H1 (cell line): Measurements from ENCODE around the gene GGA3. TPM values are rescaled to one million over a fixed set of nuclear protein-coding genes. Genes with fewer than 3 reads are reported as not detected.

Source experiments
- CTCF ChIA-PET: fragments of 300-600 bp; sonication (Branson Sonifier 250); formaldehyde crosslinking; loops from one replicate; lab custom pipeline; 2021; ENCODE audit not compliant: partially characterized antibody; lab: Charles Lee
- POLR2A ChIA-PET: fragments of 300-600 bp; sonication (Branson Sonifier 250); formaldehyde crosslinking; loops from one replicate; lab custom pipeline; 2021; ENCODE audit warnings: inconsistent platforms; ENCODE audit not compliant: partially characterized antibody; lab: Charles Lee
- DNase-seq, 2 experiments: peaks; one replicate each; pipeline versions ENCODE4 v3.0.0 to v3.0.0-alpha.2; 2010 to 2022; ENCODE audit warnings: low spot score in 2 of 2, low read depth in 1 of 2, mixed read lengths in 1 of 2
- FAIRE-seq: peaks from 2 replicates; lab custom pipeline; 2011; peaks lifted over from hg19 to GRCh38; lab: Jason Lieb, UNC
- H2AFZ ChIP-seq: 2 replicates; pipeline ENCODE4 v1.8.1; 2012; ENCODE audit warnings: low read length, inconsistent platforms
- H2AK5ac ChIP-seq: 2 replicates; pipeline ENCODE4 v1.6.1; 2013; ENCODE audit warnings: low read depth, low read length
- H2BK120ac ChIP-seq: replicated peaks from 2 replicates; pipeline ENCODE3; 2013; ENCODE audit warnings: low read depth, low read length, inconsistent platforms
- H2BK12ac ChIP-seq: 2 replicates; pipeline ENCODE4 v1.6.1; 2013; ENCODE audit warnings: low read depth, low read length
- H2BK15ac ChIP-seq: 2 replicates; pipeline ENCODE4 v1.6.1; 2013; ENCODE audit warnings: low read length
- H2BK20ac ChIP-seq: 2 replicates; pipeline ENCODE4 v1.6.1; 2013; ENCODE audit warnings: low read length
- H2BK5ac ChIP-seq: 2 replicates; pipeline ENCODE4 v1.6.1; 2013; ENCODE audit warnings: low read depth, low read length
- H3K14ac ChIP-seq: 2 replicates; pipeline ENCODE4 v1.6.1; 2013; ENCODE audit warnings: inconsistent platforms; ENCODE audit not compliant: insufficient read length
- H3K18ac ChIP-seq: 2 replicates; pipeline ENCODE4 v1.6.1; 2013; ENCODE audit warnings: low read length; ENCODE audit errors: extremely low read depth
- H3K23ac ChIP-seq: 2 replicates; pipeline ENCODE4 v1.6.1; 2013; ENCODE audit warnings: inconsistent platforms; ENCODE audit not compliant: insufficient read length
- H3K23me2 ChIP-seq: 2 replicates; pipeline ENCODE4 v1.6.1; 2013; ENCODE audit warnings: low read depth, low read length
- H3K27ac ChIP-seq: 2 replicates; pipeline ENCODE4 v1.6.1; 2011; ENCODE audit warnings: low read depth, low read length, inconsistent platforms
- H3K27me3 ChIP-seq, 4 experiments: replicated peaks in 1 of 4; 1 replicate in 1 of 4; 2 replicates in 3 of 4; pipeline versions ENCODE4 v1.6.1 to v1.8.1; 2011 to 2013; ENCODE audit warnings: low read length in 3 of 4, mild to moderate bottlenecking in 3 of 4, inconsistent platforms in 2 of 4, mixed read lengths in 2 of 4, moderate library complexity in 1 of 4; ENCODE audit not compliant: control insufficient read depth in 3 of 4, insufficient read depth in 3 of 4; ENCODE audit errors: extremely low read depth in 1 of 4
- H3K36me3 ChIP-seq, 4 experiments: 2 replicates each; pipeline versions ENCODE4 v1.6.1 to v1.8.1; 2011 to 2013; ENCODE audit warnings: mild to moderate bottlenecking in 4 of 4, low read length in 3 of 4, moderate library complexity in 2 of 4, control low read depth in 1 of 4, inconsistent platforms in 1 of 4; ENCODE audit not compliant: insufficient read depth in 4 of 4, control insufficient read depth in 2 of 4
- H3K4ac ChIP-seq: replicated peaks from 2 replicates; pipeline ENCODE3; 2013; ENCODE audit warnings: low read length, low read depth, mixed read lengths, inconsistent platforms; ENCODE audit not compliant: insufficient read length
- H3K4me1 ChIP-seq, 4 experiments: replicated peaks in 1 of 4; 1 replicate in 1 of 4; 2 replicates in 3 of 4; pipeline versions ENCODE4 v1.6.1 to v1.8.1; 2011 to 2013; ENCODE audit warnings: low read length in 3 of 4, inconsistent platforms in 2 of 4, mixed read lengths in 1 of 4; ENCODE audit not compliant: insufficient read depth in 4 of 4, control insufficient read depth in 3 of 4
- H3K4me2 ChIP-seq, 2 experiments: 2 replicates each; pipeline versions ENCODE4 v1.6.1 to v1.8.1; 2011 to 2013; ENCODE audit warnings: low read depth in 2 of 2, low read length in 2 of 2, control low read depth in 1 of 2, inconsistent platforms in 1 of 2, mild to moderate bottlenecking in 1 of 2; ENCODE audit not compliant: insufficient read depth in 1 of 2
- H3K4me3 ChIP-seq, 4 experiments: fragments of 200-600, 300-600 bp in 1 of 4; sonication (generic), shearing (Covaris generic), sonication (Bioruptor Twin) in 1 of 4; 2 replicates each; pipeline versions ENCODE4 v1.5.1 to v1.8.1; 2011 to 2016; ENCODE audit warnings: low read length in 4 of 4, low read depth in 3 of 4, control low read depth in 2 of 4, inconsistent platforms in 2 of 4, mild to moderate bottlenecking in 2 of 4, mixed read lengths in 1 of 4, moderate library complexity in 1 of 4; ENCODE audit not compliant: insufficient read depth in 2 of 4; ENCODE audit errors: extremely low read depth in 1 of 4
- H3K56ac ChIP-seq: replicated peaks from 2 replicates; pipeline ENCODE3; 2013; ENCODE audit warnings: low read depth, mild to moderate bottlenecking, mixed read lengths, low read length, inconsistent platforms; ENCODE audit not compliant: insufficient read length
- H3K79me1 ChIP-seq: 2 replicates; pipeline ENCODE4 v1.6.1; 2013; ENCODE audit warnings: low read depth, low read length, control low read depth
- H3K79me2 ChIP-seq, 2 experiments: 2 replicates each; pipeline versions ENCODE4 v1.6.1 to v1.8.1; 2012 to 2013; ENCODE audit warnings: low read length in 2 of 2, mild to moderate bottlenecking in 2 of 2, inconsistent platforms in 1 of 2; ENCODE audit not compliant: insufficient read depth in 2 of 2, control insufficient read depth in 1 of 2
- H3K9ac ChIP-seq, 4 experiments: replicated peaks in 1 of 4; 1 replicate in 1 of 4; 2 replicates in 3 of 4; pipeline versions ENCODE4 v1.6.1 to v1.8.1; 2011 to 2013; ENCODE audit warnings: low read depth in 3 of 4, low read length in 3 of 4, control low read depth in 2 of 4, mild to moderate bottlenecking in 2 of 4, moderate library complexity in 2 of 4, inconsistent platforms in 1 of 4; ENCODE audit errors: extremely low read depth in 1 of 4
- H3K9me3 ChIP-seq, 2 experiments: 2 replicates each; pipeline versions ENCODE4 v1.6.1 to v1.8.1; 2012 to 2013; ENCODE audit warnings: mild to moderate bottlenecking in 2 of 2, moderate library complexity in 2 of 2, control low read depth in 1 of 2, inconsistent platforms in 1 of 2, low read depth in 1 of 2, low read length in 1 of 2, mixed read lengths in 1 of 2; ENCODE audit not compliant: insufficient read depth in 2 of 2
- H4K20me1 ChIP-seq, 2 experiments: replicated peaks in 1 of 2; 2 replicates each; pipeline versions ENCODE3 to v1.8.1; 2011 to 2013; ENCODE audit warnings: inconsistent platforms in 2 of 2, low read length in 2 of 2, mild to moderate bottlenecking in 1 of 2; ENCODE audit not compliant: insufficient read depth in 2 of 2, control insufficient read depth in 1 of 2
- H4K5ac ChIP-seq: 2 replicates; pipeline ENCODE4 v1.6.1; 2013; ENCODE audit warnings: low read length, low read depth, mixed read lengths, inconsistent platforms; ENCODE audit not compliant: insufficient read length
- H4K8ac ChIP-seq: 2 replicates; pipeline ENCODE4 v1.8.0; 2013; ENCODE audit warnings: mild to moderate bottlenecking, moderate library complexity, low read length, inconsistent platforms; ENCODE audit not compliant: insufficient read depth; ENCODE audit errors: extremely low read depth
- H4K91ac ChIP-seq: replicated peaks from 2 replicates; pipeline ENCODE3; 2013; ENCODE audit warnings: low read length, mixed read lengths, inconsistent platforms; ENCODE audit not compliant: insufficient read length
- ATF2 ChIP-seq: IDR thresholded peaks from 2 replicates; pipeline ENCODE4 v1.6.1; 2012; ENCODE audit warnings: low read length, inconsistent platforms
- RAD21 ChIP-seq, 2 experiments: IDR thresholded peaks in 1 of 2; conservative IDR thresholded peaks in 1 of 2; 2 replicates each; pipeline ENCODE4 v1.6.1; 2011; ENCODE audit warnings: low read depth in 2 of 2, low read length in 2 of 2, improper control_type of control experiment in 1 of 2, inconsistent platforms in 1 of 2, mild to moderate bottlenecking in 1 of 2, moderate library complexity in 1 of 2
- TEAD4 ChIP-seq: IDR thresholded peaks from 2 replicates; pipeline ENCODE4 v1.6.1; 2012; ENCODE audit warnings: low read depth, low read length, inconsistent platforms, mixed read lengths
- WGBS, 2 experiments: shearing (Covaris generic) in 1 of 2; methylation state at CpG; one replicate each; pipeline versions ENCODE4 v1.1.6 to v1.1.7; 2013 to 2015; ENCODE audit warnings: low lambda C conversion rate in 2 of 2, mixed read lengths in 2 of 2, inconsistent platforms in 1 of 2, low coverage in 1 of 2, missing lambda C conversion rate in 1 of 2; ENCODE audit not compliant: insufficient replicate concordance in 2 of 2, insufficient coverage in 1 of 2, insufficient read length in 1 of 2; ENCODE audit errors: extremely low coverage in 1 of 2, missing lambda C conversion rate in 1 of 2; 5-methylcytosine and 5-hydroxymethylcytosine counted together
- polyA plus RNA-seq, 7 experiments: library from polyadenylated mRNA; depleted of rRNA in 3 of 7; stranded (reverse) in 5 of 7; unstranded in 2 of 7; fragments of >200 nt in 5 of 7; fragments of 200-250 nt in 2 of 7; gene quantifications; 1 replicate in 5 of 7; 2 replicates in 1 of 7; 4 replicates in 1 of 7; pipeline versions ENCODE4 v1.2.1 to v1.2.3, GENCODE V29; 2011 to 2013; ENCODE audit warnings: missing spikeins in 2 of 7, mixed read lengths in 2 of 7
- total RNA-seq: library from RNA; stranded (reverse); fragmentation: NEBNext Ultra II Directional; extraction: Animal tissue kit (Norgen Biotek cat#: 25700); gene quantifications from 2 replicates; pipeline ENCODE4 v1.2.1, GENCODE V29; 2021

The GGA3 gene
- total and polyA plus RNA-seq, 2 of the 8 experiments (the other 6 are each of a cell fraction or from before 2014, with no cell fraction given) = 40.6 to 60.0 TPM

DNA sequence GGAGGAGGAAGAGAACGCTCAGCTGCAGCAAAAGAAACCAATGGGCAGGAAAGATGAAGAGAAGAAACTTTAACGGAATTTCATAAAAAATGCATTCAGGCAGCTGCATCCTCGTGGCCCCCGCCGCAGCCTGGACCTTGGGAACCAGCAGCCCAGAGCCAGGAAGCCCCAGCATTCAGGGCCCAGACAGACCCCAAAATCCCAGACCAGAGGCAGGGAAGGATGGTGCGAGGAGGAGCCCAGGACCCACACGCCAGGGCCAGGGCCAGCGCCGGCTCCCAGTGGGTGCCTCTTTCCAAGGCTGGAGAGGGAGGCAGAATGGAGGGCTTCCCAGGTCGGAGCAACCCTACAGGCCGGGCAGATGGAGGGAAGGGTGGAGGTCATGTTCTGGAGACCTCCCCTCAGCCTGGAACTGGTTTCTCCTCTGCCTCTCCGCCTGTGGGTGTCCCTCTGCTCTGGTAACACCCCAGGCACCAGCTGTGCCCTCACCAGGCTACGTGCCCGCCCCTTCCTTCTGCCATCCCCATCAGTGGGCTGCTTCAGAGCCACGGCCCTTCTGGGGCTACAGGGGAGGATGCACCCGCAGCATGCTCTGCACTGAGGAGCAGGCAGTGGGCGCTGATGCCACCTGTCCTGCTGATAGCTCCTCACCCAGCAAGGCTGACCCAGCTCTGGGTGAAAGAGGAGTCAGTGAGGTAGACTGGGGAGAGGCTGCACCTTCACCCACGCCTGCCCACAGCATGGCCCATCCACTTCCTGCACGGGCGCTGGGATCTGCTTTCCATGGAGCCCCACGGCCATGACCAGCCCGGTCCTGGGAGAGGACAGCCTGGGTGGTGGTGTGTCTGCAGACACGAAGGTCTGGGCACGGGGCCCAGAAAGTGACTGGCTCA, 10.8 kb upstream of the GGA3 start:
- H3K27ac ChIP-seq = no peak overlapping the region
- no peak overlapping the region for H2BK5ac ChIP-seq
- DNase-seq (no peak), FAIRE-seq (no peak)
- no peaks in the 10 kb centered on the region for H3K27me3 ChIP-seq
- H3K56ac ChIP-seq = no peak overlapping the region
- H2BK120ac ChIP-seq = no peak overlapping the region
- peaks cover 0 to 4% (median 3%) of the 10 kb centered on the region in 4 experiments; a peak in 3 of 8 replicates for H3K36me3 ChIP-seq
- no peaks in the 10 kb centered on the region for H3K79me1 ChIP-seq
- no peak overlapping the region for H3K23ac ChIP-seq
- no peak overlapping the region for H2AFZ ChIP-seq
- peak overlapping the region; percentile 70 to 95 for H3K4me2 ChIP-seq
- ChIA-PET POLR2A (interaction anchor here (0.6 to 6.7 kb wide), 6 partner anchors 11 to 117 kb away, joined by 3 to 62 read pairs (median 5); partner anchors contain the start of genes GGA3, MRPS7 and SLC25A19), CTCF (interaction anchor here (0.8 to 21.2 kb wide), 21 partner anchors 8 to 209 kb away, joined by 3 to 369 read pairs (median 5); partner anchors contain the start of genes GGA3, MRPS7 and SLC25A19)
- H3K4me3 ChIP-seq = peak overlapping the region; percentile 84 to 91 (median 87)
- no peak overlapping the region for H3K14ac ChIP-seq
- WGBS, 2 experiments = 75% methylated on average over 23 of the region's 24 CpGs; no CpG with 5 or more reads in 1 of the 2 experiments
- no peak overlapping the region for H2BK15ac ChIP-seq
- H3K4me1 ChIP-seq = peaks cover 0 to 9% (median 7%) of the 10 kb centered on the region in 4 experiments; a peak in 4 of 7 replicates
- H3K23me2 ChIP-seq = peaks cover 15% of the 10 kb centered on the region
- H2BK12ac ChIP-seq = no peak overlapping the region
- no peak overlapping the region for H4K5ac ChIP-seq
- no peak overlapping the region for H2BK20ac ChIP-seq
- H3K4ac ChIP-seq = no peak overlapping the region
- H4K8ac ChIP-seq = no peak overlapping the region
- no peak overlapping the region; a peak in 2 of 7 replicates for H3K9ac ChIP-seq
- H4K91ac ChIP-seq = no peak overlapping the region
- H4K20me1 ChIP-seq = peaks cover 1 to 2% of the 10 kb centered on the region in 2 experiments
- H3K79me2 ChIP-seq = no peaks in the 10 kb centered on the region
- H2AK5ac ChIP-seq = no peak overlapping the region
- peak overlapping the region; percentile 2; the same call in 1 of the 2 replicates for H3K18ac ChIP-seq
- H3K9me3 ChIP-seq = no peaks in the 10 kb centered on the region
- TF ChIP-seq ATF2 = no peak
- no peak for TF ChIP-seq TEAD4
- TF ChIP-seq RAD21 (IDR thresholded peaks at IDR 0.05 in 1 of 2, conservative IDR thresholded peaks at IDR 0.05 in 1 of 2; ENCODE audit: low read depth in 2 of 2, low read length in 2 of 2) = peak in 1 of 2 experiments; percentile 25; a peak in 1 of 4 replicates
